GM18867 (cell line): Measurements from ENCODE around the gene ARHGAP42.

Experiments used
- ATAC-seq: cut with Tn5 transposase; IDR thresholded peaks from one replicate; pipeline ENCODE4 v1.9.1; 2021; ENCODE audit warnings: mild to moderate bottlenecking, moderate library complexity; ENCODE audit not compliant: unreplicated experiment

The ARHGAP42 gene

DNA sequence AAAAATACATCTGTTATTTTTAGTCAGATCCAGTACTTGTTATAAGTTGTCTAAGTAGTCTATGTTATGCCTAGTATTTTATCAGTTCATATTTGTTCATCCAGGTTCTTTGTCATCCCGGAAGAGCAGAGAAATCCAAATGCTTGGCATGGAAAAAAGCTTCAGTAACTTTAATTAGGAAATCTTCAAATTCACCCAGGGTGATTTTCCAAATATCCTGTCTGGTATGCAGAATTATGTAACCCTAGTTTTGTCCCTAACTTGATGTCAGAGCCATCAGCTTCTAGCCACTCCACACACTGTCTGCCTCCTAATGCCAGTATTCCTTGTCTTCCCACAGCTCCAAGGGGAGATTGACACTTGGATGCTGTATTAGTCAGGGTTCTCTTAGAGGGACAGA is 216.2 kb downstream of the ARHGAP42 start:
- no peak for ATAC-seq

DNA sequence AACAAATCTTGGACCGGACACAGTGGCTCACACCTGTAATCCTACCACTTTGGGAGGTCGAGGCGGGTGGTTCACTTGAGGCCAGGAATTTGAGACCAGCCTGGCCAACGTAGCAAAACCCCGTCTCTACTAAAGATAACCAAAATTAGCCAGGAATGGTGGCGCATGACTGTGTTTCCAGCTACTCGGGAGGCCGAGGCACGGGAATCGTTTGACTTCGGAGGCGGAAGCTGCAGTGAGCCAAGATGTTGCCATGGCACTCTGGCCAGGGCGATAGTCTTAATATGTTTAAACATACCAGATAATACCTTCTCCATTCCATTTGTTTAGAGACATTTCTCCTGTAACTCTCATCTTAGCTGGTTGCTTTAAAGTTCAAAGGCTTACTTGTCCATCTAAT is 218.6 kb downstream of the ARHGAP42 start:
- no peak for ATAC-seq

DNA sequence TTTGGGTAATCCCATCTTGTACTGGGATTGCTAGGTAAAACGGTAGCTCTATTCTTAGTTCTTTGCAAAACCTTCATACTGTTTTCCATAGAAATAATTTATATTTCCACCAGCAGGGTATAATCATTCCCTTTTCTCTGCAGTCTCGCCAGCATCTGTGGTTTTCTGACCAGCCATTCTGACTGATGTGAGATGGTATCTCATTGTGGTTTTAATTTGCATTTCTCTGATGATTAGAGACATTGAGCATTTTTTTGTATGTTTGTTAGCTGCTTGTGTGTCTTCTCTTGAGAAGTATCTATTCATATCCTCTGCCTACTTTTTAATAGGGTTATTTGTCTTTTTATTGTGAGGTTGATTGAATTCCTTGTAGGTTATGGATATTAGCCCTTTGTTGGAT is 221.7 kb downstream of the ARHGAP42 start:
- peak; percentile 72 for ATAC-seq

DNA sequence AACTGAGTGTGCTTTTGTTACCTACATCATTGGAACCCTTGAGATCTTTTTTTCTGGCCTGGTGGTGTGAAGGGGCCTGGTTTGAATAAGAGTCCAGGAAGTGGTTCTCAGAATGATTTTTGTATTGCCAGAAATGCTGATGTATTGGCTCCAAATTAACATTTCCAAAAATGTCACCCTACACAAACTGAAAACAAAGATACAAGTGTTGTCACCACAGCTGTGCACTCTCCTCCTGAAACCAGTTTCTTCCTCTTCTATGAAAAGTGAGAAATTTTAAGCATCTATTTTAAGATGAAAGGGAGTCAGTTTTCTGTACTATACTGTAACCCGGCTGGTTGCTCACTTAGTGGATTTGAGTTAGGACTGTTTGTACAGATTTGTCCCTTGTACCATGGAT is 223.7 kb downstream of the ARHGAP42 start:
- ATAC-seq: peak; percentile 90

DNA sequence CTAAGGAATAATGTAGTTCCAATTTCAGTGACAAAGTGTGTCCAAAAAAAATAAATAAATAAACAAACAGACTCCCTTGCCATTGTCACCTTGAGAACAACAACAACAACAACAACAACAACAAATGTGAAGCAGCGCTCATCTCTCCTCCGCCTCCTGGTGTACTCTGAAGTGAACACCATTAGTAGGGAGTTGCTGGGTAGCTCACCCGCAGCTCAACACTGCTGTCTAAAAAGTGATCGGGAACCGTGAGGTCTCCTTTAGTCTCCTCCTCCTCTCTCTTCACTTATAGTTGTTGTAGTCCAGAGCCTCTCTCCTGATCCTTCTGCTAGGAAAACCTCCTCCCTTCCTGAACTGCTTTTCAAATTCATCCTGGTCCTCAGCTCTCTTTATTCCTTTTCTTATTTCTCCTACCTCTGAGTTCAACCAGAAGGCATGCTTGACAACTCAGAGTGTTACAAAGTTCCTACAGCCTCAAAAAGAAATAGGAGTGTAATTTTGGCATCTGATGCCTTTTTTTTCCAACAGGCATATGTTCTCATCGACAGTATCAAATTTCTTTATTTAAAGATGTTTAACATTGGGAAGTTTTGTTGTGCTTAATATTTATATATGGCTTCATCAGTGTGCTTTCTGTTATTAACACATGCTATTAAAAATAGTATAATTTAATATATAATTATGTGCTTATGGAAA is 227.5 kb downstream of the ARHGAP42 start:
- no peak for ATAC-seq

DNA sequence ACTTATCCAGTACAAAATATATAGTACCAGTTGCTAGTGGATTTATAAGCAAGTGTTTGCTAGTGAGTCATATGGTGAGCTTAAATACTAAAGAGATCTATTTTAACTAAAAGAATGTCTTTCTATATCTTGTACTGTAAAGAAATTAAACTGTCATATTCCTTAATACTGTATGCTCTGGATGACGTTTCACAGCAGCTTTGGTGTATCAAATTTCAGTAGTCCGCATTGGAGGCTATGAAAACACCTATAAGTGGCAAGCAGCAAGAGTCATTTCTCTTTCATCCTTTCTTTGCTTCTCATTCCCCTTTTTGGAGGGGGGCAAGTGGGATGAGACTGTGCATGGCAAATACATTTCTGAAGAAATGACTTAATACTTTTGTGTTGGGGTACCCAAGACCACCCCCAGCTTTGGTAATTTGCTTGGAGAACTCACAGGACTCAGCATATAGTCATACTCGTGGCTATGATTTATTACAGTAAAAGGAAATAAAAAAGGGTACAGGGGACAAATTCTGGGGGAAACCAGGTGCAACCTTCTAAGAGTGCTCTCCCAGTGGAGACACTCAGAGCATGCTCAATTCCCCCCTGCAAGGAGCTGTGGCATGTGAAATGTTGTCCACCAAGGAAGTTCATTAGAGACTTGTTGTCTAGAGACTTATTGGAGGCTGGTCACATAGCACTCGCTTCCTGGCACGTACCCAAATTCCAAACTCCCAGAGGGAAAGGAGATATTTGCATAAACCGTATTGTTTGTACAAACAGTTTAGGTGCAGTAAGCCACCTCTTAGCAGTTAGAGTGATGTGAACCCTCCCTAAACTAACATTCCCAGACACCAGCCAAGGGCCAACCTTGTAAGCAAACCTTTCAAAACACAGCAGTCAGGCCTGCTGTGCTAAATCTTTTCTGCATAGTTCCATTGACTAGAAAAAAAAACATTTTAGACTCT is 231.7 kb downstream of the ARHGAP42 start:
- ATAC-seq: no peak

DNA sequence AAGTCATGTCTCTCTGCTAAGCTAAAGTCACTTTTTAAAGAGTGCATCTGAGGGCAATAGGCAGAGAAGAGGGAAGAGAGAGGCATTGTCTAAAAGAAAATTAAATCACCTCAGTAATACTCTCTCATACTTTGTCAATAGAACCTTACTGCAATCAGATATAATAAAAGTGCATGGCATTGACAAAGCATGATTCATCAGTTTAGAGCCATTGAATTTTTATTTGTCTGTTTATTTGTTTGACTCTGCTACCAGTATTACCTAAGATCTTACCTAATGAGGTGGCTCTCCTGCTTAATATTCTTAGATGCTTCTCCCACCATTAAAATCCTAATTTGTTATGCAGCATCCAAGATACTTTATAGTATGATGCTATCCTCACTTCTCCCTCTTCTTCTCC is 233.5 kb downstream of the ARHGAP42 start:
- no peak for ATAC-seq

DNA sequence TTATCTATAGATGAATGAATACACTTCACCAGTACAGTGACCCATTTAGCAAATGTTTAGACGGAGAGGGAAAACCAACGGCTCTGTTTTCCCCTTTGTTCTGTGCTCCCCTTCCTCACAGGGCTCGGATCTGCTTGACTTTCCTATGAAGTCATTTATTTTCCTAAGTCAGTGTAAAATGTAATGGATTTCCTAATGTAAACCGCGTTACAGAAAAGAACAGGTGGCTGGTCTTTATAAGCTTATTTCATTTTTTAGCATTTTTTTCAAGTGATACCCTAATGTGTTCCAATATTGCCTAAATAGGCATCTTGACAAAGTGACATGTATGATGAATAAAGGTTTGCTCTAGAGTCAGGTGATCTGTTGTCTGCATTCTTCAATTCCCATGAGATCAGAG is 235.0 kb downstream of the ARHGAP42 start:
- ATAC-seq: no peak

DNA sequence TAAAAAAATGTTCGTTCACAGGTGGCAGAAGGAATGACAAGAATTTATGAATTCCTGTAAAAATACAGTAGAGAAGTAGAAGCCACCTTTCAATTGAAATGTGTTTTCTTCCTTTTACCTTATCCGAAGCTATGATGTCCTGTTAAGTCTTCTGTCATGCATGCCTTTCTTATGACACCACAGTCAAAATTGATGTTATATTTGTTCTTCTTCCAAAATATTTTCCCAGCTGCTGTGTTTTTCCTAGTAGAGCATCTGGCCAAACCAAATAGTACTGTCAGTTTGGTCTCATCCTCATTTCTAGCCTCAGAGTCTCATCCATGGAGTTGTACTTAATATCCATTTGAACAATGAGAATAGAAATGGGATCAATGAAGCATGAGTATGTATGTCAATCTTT is 236.5 kb downstream of the ARHGAP42 start:
- no peak for ATAC-seq

DNA sequence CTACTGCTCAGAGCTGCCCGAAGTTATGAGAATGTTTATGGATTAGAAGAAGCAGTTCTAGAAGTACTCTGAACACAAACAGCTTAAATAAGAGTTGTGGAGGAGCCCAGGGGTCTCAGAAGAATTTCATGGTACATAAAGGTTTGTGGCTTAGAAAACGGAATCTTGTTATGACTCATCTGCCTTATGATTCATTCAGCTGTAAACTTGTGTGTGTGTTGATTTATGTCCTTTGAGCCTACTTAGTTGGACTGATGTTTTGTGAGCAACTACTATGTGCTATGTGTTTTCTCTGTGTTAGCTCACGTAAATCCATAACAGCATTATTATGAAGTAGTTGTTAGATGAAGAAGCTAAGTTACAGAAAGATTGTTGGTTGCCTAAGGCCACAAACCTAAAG is 238.8 kb downstream of the ARHGAP42 start:
- peak; percentile 83 for ATAC-seq

DNA sequence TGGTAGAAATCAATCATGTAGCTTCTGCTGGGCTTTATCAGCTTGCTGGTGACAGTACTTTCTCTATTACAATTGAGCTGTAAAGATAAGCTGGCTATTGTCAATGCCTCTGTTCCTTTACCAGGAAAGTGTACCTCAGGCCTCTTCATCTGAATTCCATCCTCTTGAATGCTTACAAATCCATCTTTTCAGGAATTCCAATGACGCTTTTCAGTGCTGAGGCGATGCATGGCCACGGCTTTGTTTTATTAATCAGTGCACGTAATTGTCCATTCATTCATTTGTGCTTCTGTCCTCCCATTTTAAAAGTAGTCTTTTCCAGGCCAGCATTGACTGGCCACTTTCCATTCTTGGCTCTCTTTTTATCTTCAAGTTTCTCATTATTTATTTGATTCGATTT is 240.5 kb downstream of the ARHGAP42 start:
- ATAC-seq: no peak

DNA sequence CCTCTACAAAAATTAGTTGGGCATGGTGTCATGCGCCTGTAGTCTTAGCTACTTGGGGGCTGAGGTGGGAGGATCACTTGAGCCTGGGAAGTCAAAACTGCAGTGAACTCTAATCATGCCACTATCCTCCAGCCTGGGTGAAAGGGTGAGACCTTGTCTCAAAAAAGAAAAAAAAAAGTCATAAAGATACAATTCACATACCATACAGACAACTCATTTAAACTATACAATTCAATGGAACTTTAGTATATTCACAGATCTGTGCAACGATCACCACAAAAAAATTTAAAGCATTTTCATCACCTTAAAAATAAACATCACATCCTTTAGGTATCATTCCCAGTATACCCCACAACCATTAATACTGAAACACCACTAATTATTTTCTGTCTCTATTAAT is 241.3 kb downstream of the ARHGAP42 start:
- ATAC-seq: no peak

DNA sequence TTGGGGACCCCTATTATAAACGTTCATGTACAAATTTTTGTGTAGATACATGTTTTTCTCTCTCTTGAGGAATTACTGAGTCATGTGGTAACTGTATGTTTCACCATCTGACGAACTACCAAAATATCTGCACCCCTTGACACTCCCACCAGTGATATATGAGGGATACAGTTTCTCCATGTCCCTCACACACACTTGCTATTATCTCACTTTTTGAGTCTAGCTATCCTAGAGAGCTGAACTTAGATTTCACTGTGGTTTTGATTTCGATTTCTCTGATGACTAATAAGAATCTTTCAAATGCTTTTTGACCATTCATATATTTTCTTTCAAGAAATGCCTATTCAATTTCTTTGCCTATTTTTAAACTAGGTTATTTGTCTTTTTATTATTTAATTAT is 242.3 kb downstream of the ARHGAP42 start:
- ATAC-seq: peak; percentile 75

DNA sequence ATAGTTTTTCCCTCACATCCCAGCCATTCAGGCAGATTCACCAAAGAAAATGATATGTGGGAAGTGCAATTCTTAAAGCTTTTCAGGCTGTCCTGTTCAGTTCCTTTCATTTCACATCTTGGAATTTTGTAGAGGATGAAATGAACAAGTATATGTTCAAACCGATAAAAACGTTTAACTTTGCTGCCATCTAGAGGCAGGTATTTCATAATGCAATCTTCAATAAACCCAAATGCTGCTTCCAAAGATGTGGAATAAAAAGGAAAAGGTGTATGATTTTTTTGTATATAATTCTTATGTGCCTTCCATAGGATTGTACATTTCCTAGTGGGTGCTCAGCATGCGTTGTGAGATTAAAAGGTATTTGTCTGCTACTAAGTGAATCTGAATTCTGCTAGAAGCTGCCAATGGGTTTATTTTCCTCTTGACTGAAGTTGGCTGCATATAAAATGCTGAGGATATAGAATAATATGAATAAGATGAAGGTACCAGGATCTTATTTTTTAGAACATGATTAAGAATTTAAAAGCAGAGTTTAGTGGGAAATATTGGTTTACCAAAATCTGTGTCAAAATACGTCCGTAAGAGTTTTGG is 243.2 kb downstream of the ARHGAP42 start:
- ATAC-seq: no peak

DNA sequence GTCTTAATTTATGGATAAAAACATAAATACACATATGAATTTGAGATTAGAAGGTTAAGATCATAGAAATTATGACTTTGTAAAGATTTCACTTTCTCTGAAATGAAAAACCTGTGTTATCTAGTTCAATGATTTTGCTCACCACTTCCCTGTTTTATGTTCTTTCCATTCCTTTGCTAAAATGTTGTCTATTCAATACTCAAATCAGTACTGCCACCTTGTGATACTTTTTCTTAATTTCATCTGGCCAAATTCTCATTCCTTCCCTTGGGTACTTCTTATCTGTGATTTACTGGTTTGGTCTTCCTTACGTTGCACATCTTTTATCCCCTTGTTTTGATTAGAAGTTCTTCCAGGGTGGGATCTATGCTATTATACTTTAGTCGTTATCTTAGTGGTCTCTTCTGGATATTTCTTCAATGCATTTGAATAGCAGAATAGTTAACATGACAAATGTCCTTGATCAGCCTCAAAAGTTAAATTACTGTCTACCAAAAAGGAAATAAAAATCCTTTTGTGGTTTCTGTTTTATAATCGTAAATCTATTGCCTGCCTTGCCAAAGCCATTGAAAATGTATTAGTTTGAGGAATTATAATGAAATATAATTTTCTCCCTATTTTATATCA is 245.5 kb downstream of the ARHGAP42 start:
- ATAC-seq: peak; percentile 52

DNA sequence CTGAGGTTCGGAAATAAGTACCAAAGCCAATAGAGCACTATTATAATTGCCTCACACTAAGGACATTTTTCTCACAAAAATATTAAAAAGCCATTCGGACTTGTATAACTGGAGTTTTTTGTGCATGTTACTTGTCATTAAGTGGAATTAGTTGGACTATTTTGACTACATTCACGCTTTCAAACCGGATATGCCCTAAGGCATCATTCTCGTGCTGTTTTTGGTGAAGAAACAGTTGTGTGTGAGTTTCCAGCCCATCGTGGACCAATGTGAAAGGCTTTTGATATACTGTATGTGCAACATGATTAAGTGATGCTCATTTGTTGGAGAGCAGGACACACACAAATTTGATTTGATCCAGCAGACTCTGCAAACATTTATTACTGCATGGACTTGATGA is 249.7 kb downstream of the ARHGAP42 start:
- ATAC-seq: no peak

DNA sequence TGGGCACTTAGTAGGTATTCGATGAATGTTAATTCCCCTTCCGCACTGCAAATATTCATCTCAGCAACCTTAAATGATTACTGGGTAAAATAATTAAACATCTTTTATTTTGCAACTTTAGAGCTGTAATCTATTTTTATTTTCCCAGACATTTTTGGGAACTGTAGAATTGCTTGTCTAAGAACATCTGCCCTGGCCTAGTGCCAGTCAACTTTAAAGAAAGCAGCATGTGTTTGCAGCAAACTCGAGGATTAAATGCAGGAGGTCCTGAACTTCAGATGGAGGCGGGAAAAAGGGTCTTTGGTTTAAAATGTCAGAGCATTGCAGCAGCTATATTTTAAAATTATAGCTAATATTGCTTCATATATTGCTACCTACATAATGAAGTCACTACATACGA is 252.5 kb downstream of the ARHGAP42 start:
- no peak for ATAC-seq

DNA sequence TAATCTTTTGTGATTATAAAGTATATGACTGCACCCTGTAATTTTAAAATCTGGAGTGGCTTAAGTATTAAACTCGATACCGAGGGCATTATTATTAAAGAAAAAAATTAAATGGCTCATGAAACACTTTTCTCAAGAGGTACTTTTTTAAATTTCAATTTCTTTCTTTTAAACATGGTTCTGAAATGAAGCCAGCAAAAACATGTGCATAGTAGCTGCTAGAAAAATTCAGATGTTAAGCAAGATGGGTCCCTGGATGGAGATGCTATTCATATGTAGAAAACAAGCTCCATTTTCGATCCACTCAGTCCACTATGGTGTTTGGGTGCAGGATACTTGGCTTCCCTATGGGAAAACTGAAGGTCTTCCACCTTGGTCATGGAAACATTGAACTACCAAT is 253.0 kb downstream of the ARHGAP42 start:
- ATAC-seq: no peak

DNA sequence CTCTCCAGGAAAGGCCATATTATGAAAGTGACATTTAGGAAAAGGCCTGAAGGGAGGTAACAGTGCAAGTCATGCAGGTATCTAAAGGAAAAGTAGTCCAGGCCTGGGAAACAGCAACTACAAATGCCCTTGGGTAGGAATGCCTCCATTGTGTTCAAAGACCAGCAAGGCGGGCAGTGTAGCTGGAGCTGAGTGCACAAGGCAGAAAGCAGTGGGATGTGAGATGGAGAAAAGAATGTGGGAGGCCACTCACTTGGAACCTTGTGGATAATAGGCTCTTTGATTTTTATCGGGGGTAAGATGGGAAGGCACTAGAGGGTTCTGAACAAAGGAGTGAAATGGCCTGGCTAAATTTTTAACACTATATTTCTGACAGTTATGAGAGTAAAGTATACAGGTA is 253.9 kb downstream of the ARHGAP42 start:
- ATAC-seq: no peak

DNA sequence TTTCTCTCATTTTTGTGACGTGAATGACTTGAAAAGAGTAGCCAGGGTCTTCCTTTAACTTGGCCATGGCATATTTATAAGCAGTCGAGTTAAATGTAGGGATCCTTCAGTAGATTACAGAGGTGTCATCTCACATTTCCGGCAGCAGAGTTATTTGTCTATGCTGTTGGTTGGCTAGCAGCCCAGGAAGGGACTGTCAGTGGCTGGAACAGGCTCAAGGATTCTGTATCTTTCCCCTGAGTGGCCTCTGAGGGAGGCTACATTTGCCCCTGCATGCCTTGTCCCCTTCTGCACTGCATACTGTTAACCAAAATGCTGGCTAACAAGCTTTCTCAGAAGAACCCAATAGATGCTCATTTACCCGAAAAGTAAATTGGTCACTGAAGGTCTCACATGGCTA is 254.9 kb downstream of the ARHGAP42 start:
- no peak for ATAC-seq

DNA sequence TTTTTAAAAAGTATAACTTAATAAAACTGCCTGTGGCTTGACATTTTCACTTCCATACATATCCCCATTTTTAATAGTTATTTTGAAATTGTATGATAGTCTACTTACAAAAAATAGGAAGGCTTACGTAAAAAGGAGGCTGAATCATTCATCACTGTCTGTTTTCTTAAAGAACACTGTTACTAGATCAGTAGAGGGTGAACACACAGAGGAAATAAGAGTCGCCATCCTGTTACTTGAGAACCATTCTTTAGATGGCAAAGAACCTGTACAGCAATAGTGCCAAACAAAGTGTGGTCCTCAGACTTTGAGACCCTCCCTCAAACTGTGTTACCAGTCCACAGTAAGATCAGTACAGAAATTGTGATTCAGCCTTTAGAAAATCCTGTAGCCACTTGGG is 261.8 kb downstream of the ARHGAP42 start:
- ATAC-seq: no peak
